ENCODE data around the gene DNAJB2.
A peak's percentile ranks its signal among the peaks of the same experiment; 100 is the strongest.
"Not testable (repeated sequence)": the region's sequence is repeated elsewhere in the genome, so short reads cannot be mapped to it uniquely, and the experiment has no call there.

The DNAJB2 gene

DNA sequence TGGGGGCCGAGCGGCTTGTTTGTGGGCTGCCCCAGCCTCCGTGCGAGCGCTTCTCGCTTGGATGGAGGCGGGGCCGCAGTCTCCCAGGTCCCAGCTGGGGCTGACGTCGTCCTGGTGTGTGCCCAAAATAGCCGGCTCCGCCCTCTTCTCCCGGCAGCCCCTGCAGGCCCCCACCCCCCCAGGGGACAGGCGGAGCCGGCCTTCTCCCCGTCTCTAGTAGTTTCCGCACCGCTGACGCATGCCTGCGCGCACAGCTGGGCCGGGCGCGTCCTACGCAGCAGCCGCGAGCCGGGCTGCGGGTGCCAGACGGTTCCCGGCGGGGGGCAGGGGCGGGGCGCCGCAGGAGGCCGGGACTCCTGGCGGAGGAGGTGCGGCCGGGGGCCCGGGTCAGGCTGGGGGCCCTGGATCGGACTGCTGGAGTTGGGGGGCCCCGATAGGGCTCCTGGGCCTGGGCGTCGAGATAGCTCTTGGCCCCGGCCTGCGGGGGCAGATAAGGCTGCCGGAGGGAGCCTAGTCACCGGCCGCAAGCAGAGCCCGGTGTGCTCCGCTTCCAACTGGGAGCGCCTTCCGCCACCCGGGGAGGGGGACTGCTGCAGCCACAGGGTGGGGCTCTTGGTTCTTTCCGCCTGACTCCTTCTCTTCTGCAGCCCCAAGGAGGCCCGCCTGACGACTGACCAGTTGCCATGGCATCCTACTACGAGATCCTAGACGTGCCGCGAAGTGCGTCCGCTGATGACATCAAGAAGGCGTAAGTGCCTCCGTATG lies at the start of gene DNAJB2:
TSS of gene DNAJB2 (plus strand) at position 216 of the 765 bp plus-strand sequence. CDS start at position 684, 468 bp downstream.
- DNase-seq, result peak; percentile 99

DNA sequence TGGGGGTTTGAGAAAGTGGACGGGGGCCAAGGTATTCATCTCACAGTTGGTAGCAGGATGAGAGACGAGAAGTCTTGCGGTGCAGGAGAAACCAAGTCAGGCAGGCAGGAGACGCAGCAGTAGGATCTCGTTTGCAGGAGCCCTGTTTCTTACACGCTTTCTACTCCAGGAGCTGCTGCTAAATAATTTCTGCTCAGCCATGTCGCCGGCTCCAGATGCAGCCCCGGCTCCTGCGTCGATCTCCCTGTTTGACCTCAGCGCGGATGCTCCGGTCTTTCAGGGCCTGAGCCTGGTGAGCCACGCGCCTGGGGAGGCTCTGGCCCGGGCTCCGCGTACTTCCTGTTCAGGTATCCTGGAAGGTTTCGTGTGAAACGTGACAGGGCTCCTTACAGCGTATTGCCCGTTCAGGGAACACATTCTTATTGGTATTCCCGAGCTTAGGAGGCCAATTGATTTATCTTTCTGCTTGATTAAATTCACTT lies 49.1 kb upstream of the DNAJB2 start:
- DNase-seq, result peak; percentile 56

DNA sequence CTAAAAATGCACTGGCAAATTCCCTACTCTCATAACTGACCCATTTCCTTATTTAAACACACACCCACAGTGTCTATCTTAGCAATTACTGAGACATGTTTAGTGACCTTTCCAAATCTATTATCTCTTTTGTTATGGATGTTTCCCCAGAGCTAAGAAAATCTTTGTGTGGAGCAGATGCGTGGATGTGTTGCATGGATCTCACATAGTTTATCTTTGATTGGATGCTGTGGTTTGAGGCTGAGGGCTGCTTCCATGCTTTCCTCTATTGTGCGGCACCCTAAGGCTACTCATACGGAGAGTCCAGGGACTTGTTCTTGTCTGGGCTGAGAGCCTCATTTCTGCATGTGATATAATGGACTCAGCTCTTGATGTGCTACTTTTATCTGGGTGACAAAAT lies 44.8 kb upstream of the DNAJB2 start:
- DNase-seq, result no peak

DNA sequence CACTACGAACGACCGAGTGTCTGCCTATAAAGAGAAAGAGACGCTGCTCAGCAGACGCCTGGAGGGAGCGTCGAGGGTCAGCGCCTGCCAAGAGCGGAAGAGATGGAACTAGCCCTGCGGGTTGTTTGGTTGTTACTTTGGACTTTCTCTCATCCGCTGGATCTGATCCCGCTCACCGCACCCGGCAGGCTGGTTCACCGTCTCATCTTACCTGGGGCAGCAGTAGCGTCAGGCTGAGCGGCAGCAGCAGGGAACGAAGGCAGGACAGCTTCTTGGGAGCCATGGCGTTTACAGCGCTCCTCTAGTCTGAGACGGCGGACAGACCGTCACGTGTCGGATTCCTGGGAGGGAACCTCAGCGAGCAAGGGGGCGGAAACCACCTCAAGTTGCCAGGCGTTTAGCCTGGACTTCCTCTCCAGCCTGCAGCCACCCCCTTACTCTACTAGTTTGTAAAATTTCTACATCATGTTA lies 35.8 kb upstream of the DNAJB2 start:
- no peak for DNase-seq

DNA sequence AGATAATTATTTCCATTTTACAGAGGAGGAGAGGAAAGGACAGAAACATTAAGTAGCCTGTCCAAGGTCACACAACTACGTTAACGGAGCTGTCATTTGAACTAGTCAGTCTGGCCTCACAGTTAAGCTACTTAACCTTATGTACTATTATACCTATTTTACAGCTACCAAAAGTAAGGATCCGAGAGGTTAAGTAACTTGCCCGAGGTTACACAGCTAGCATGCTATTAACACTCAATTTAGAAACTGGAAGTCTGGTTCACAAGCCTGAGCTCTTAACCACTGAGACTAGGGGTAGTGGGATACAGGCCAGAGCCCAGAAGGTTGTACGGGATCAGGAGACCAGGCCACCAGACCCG lies 34.4 kb upstream of the DNAJB2 start:
- no peak for DNase-seq

DNA sequence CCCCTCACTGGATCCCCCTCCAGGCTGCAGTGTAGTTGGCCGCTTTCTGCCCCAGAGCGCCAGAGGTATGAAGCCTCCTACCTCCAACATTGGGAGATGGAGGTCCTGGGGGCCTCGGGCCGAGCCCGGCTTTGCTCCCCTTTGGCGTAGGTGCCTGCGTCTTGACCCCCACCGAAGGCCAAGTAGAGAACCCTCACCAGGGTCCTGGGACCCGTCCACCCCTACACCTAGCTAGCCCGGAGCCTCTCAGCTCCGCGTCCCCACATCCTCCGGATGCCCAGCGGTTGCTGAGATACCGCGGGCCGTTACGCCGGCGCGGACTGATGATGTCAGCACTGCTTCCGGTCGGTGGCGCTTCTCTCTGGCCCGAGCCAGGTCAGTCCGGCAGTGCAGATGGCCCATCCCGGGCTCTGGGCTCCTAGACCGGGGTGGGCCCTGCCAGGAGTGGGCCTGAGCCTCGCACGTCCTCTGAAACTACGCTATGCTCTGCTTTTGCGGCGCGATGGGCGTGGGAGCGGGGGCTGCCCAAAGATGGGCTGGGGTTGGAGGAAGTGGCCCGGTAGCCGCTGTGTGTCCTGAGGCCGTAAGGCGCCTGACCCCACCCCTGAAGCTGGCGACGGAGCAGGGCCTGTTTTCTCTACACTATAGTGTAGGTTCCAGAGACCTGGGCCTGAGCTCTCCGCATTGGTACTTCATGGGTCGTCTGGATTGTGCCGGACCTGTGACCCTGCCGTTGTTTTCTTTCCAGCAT lies 33.8 kb upstream of the DNAJB2 start, which contains the start of the genes GLB1L and STK16:
TSS of gene GLB1L (minus strand) at position 297 of the 751 bp plus-strand sequence. CDS start 1,871 bp downstream, outside the sequence.
TSS of gene STK16 (plus strand) at position 332 of the 751 bp plus-strand sequence. CDS start 521 bp downstream, outside the sequence.
- DNase-seq, result peak; percentile 90

DNA sequence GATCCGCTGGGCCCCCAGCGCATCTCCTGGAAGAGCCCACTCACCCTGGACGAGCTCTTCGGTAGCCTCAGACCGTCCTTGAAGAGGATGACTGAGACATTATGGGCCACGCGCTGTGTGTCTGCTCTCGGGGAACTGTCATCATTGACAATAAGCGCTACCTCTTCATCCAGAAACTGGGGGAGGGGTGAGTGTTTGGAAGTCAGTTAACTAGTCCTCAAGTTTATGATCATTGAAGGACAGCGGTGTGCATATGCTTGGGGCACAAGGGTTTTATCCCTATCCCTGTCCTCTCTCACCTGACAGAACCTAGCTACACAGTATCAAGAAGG lies 33.3 kb upstream of the DNAJB2 start:
- no peak for DNase-seq

DNA sequence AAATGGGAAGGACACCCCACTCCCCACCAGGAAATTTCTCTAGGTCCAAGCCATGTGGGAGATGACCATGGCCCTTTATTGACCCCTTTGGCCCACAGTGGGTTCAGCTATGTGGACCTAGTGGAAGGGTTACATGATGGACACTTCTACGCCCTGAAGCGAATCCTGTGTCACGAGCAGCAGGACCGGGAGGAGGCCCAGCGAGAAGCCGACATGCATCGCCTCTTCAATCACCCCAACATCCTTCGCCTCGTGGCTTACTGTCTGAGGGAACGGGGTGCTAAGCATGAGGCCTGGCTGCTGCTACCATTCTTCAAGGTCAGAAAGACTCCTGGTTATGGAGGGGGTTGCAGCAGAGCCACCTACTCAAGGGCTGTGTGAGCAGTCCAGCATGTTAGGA lies 32.6 kb upstream of the DNAJB2 start:
- no peak for DNase-seq

- no peak for DNase-seq
Measured at GRCh38 chr2:219247678-219248642, 31.2 kb upstream of the DNAJB2 start.

DNA sequence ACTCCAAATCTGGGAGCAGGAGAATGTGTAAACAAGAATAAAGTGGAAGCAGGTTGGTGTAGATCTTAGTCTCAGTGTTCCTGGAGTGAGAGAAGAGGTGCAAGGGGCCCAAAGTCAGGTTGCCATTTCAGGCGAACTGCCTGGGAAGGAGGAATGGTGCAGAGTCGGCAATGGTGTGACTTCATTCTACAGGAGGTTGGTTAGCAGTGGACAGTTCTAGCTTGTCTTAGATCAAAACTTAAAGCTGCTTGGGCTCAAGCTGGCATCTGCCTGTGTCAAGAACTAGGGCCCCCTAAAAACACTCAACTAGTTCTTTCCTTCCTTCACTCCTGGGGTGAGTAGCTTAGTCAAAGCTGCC lies 30.3 kb upstream of the DNAJB2 start:
- no peak for DNase-seq

DNA sequence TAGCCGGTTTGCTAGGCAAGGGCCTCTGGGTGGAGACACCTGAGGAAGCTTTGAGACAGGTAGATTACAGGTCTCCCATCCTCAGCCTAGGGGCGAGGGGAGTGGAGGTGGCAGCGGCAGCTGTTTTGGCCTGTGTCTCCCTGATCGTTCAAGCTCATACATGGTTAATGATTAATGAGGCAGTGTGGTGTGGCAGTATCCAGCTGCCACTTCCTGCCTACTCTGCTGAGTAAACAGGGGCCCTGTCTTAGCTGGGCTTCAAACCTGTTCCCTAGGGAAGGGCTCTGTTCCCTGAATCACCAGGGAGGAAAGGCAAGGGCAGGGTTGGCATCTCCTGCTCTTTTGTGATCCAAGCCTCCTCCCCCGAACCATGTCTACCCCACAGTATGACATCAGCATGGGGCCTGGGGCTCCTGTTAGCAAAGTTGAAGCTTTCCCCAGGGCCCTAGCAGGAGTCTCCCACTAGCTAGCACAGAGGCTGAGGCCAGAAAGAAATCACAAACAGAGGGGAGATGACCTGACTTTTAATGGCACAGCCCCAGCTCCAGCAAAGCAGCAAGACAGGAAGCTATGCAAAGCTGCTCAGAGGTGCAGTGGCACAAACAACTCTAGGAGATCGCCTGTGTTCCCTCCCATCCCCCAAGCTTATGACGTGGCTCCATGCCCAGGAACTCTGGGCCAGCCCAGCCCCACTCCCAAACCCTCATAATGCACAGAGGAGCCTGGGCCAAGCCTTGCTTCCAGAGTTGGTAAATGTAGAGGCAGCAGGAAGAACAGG lies 29.8 kb upstream of the DNAJB2 start:
- DNase-seq, result peak; percentile 72

GRCh38 chr2:219250049-219250781 lies 29.0 kb upstream of the DNAJB2 start:
- DNase-seq, result no peak

DNA sequence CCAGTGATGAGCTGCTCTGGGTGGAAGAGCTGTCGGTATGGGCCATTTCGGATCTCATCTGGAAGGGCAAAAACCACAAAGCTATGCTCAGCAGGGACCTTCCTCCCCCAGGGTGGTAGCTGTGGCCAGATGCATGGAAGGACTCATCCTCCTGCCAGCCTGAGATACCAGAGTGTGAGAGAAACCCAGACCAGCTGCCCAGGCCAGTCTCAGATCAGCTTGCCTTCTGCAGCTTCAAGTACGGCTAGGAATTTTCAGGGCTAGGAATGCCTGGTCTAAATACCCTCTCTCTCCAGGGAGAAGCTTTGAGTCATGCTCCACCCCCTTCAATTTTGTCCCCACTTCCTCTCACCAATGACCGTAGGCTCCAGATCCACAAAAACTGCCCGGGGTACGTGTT lies 27.5 kb upstream of the DNAJB2 start:
- DNase-seq, result no peak

DNA sequence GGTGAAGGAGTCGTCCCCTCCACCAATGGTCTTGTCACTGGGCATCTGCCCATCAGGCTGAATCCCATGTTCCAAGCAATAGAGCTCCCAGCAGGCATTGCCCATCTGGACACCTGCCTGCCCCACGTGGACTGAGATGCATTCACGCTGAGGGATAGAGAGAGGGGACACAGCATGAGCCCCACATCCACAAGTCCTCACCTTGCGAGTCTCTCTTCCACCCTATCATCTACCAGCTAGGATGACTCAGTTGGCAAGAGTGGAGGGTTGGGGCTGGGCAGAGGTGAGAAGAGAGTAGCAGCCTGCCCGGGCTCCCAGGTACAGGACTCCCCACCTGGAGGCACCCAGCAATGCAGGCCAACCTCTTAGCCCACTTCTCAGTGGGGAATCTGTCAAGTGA lies 27.1 kb upstream of the DNAJB2 start:
- DNase-seq, result no peak

DNA sequence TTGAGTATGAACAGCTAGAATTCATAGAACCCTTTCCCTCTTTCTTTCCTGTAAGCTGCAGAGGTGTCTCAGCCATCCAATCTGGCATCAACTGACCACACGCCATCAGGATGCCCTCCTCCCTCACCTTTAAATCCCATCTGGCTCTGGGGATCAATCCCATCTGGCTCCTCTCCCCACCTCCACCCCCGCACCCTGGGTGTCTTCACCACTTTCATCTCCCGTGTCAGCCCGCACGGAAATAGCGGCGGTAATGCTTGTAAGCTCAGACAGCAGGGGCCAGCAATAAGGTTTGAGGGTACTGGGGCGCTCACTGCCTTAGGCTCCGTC lies 26.6 kb upstream of the DNAJB2 start:
- DNase-seq, result no peak

DNA sequence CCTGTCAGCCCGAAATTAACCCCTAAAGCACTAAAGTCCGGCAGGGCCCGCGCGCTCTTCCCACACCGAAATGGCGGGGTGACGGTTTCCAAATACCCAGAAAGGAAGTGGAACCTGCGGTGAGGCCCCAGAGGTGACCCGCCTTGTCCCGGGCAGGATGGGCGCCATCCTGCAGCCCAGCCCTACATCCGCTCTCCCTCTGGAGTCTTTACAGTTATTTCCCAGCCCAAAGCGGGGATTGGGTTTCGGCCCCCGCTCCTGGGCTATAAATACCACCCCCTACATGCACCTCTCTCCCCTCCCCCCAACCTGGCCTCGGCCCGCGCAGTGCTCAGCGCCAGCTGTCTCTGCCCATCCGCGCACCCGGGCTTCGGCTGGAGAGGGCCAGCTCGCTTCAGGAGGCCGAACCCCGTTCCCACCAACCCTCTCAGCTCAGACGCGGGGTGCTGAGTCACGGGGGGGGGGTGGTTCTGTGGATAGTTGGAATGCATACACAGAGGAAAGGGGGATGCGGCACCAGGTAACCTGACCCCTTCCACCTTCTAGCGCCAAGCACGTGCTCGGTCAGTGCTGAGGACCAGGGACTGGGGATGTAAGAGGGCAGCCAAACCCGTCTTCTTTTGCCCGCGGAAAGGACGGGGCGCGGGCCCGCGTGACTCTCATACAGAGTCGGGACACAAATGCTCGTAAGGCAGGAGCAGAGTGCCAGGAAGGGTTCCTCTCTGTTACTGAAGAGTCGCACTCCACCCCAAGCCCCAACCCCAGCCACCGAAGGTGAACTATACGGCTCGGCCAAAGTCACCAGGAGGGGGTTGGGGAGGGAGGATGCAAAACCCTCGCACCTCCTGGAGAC lies 26.0 kb upstream of the DNAJB2 start, which contains the start of gene TUBA4B:
TSS of gene TUBA4B (plus strand) at position 344 of the 853 bp plus-strand sequence. CDS start at position 509, 165 bp downstream.
- no peak for DNase-seq

GRCh38 chr2:219253753-219254589 lies 25.2 kb upstream of the DNAJB2 start, which contains the start of gene TUBA4A:
Gene TUBA4A, minus strand, starts transcription at chr2:219253918. Its CDS starts 60 bp downstream, at chr2:219253858.
- DNase-seq, result peak; percentile 42

DNA sequence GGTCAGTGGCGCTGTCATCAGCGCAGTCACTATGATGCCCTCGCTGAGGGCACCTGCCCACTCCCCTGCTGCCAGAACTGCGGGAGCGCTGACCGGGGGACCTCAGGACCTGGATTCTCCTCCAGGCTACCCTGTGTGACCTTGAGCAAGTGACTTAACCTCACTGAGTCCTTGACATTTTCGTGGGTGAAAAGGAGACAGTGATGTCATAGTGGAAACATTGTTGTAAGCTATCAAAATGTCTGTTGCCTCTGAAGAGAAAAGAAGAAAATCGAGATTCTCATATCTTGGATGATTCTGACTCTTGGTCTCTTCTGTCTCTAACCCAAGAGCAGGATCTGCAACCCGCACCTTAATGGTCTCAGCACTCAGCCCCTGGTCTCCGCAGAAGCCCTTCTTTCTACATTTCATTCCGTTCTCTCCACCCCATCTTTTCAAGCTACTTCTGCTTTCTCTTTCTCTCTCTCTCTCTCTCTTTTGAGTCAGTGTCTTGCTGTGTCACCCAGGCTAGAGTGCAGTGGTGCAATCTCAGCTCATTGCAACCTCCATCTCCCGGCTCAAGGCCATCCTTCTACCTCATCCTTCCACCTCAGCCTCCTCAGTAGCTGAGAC lies 24.5 kb upstream of the DNAJB2 start:
- DNase-seq, result no peak

GRCh38 chr2:219258942-219259341 lies 20.2 kb upstream of the DNAJB2 start:
- DNase-seq, result not testable (repeated sequence)

Measured in fibroblast of upper back skin (primary cell).